GM18526 (cell line): Measurements from ENCODE around the gene PM20D1.

ENCODE experiments used
- POLR2A ChIP-seq: IDR thresholded peaks from 3 replicates; pipeline ENCODE4 v1.6.1; 2011; ENCODE audit not compliant: insufficient read length; ENCODE audit errors: extremely low read depth

Gene PM20D1

DNA sequence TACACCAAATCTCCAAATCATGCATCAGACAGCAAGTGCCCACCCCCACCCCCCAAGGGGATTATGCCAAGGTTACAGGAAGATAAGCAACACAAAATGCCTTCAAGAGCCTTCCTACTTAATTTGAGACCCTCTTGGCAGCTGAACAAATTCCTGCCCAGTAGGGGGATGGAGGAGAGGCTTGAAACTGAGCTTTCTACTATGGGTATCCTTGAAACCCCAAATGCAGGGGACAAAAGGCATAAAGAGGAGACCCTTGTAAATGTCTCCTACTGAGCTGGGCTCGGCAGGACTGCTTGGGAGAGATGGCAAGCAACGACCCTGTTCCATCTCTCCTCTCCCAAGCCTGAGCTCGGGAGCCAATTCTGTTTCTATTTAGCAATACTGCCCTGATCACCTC is 40.5 kb downstream of the PM20D1 start:
- TF ChIP-seq POLR2A, result no peak

DNA sequence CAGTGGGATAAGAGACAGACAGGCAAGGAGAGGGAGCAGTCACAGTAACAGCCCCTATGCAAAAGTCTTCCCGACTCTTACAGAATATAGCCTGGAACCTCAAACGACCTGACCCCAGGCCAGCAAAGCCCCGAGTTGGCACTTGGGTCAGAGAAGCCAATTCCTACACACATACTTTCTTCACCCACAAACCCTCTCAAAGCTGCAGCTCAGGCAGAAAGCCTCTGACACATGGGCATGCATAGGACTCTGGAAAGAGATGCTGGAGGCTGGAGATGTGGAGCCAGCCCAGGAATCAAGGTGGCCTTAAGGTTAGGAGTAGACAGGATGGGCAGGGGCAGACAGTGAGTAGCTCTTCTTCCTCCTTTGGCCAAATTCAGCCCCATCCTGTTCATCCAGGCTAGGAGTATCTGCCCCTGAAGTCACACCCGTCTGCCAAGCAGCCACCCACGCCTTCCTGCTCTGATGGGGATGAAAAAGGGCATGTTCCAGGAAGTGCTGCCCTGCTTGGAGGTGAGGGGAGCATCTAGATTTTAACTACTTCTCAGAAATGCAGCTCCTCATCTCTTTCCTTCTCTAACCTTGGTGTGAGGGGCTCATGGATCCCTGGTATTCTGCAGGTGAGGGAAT is 44.7 kb downstream of the PM20D1 start:
- no peak for TF ChIP-seq POLR2A

DNA sequence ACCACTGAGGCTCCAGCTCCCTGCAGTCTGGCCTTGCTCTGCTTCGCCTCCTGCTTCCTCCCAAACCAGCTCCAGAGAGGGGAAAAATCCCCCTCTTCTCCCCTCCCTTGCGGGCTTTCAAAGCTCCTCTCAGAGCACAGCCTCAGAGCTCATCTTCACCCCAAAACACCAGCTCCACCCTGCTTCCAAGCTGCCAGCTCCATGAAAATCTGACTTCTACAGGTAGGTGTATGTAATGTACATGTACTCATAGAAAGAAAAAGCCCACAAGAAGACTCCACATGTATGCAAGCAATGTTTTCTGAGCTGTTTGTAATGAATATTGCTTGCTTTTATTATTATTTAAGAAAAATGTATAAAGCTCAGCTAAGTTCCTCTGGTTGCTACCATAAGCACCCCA is 45.3 kb downstream of the PM20D1 start:
- TF ChIP-seq POLR2A, result no peak

DNA sequence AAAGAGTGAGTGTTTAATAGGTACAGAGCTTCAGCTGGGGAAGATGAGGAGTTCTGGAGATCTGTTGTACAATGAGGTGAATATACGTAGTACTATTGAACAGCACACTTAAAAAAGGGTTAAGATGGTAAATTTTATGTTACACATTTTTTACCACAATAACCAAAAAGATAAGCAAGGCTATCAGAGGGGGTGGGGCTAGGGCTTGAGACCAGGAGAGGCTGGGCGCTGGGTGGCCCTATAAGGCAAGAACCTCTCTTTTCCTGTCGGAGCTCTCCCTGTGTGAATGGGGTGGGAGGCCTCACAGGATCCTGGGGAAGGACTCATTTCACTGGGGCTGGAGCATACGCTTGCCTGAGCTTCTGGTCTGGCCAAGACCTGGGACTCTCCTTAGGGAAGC is 45.9 kb downstream of the PM20D1 start:
- no peak for TF ChIP-seq POLR2A

DNA sequence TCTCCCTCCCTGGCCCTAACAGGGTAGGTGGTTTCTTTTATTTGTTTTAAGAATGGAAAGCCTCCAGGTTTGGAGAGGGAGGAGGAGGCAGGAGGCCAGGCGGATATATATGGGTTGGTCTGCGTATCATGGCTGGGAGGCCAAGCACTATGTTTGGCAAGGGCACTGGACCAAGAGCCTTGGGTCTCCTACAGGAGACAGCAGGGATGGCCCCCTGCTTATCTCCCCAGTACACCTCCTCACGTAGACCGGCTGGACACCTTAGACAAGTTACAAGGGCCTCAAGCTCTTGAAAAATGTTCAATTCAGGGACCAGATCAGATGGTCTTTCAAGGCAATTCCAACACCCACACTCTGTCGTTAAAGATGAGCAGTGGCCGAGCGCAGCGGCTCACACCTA is 47.9 kb downstream of the PM20D1 start:
- no peak for TF ChIP-seq POLR2A

DNA sequence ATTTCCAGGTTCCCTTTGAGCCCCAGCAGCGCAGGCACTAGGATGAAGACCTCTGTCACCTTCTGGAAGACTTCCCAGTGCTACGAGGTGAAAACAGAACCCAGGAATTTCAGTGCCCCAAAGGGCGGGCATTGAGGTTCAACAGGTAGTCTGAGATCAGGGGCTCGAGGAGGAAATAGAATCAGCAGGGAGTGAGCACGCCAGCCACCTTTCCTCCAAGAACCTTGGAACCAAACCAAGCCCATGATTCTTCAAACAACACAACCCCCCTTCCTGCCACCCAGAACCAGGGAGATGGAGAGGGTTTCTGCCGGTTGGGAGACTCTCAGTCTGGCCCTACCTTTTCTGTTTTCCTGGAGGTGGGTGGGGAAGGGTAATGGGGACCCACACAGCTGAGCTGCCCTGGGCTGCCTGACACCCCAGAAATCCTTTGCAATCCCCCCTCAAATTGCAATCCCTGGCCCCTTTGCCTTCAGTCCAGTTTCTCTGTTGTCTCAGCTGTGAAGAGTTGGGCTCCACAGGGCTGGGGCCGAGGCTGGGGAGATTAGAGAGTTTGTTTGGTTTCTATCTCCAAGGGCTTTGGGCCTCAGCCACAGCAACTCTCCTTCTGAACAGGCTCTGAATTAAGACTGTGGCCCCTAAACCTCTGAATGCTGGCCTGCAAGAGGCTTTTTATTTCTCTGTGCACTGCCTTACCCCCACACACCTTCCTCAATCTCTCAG is 48.8 kb downstream of the PM20D1 start:
- TF ChIP-seq POLR2A, result no peak

DNA sequence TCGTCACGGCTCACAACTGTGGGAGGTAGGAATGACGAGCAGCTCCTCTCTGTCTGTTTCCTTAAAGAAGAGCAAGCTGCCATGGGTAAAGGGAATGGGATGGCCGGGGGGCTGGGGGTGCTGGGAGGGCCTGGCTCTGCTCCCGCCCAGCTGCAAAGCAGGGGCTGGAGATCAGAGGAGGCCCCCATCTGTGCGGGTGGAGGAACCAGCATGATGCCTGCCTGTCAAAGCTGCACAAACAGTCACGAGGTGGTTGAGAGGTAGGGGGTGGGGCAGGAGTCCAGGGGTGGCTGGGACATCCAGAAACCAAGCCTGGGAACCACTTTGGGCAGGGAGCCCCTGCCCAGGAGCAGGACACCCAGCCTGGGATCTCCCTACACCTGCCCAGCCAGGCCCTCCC is 49.5 kb downstream of the PM20D1 start:
- TF ChIP-seq POLR2A, result no peak

DNA sequence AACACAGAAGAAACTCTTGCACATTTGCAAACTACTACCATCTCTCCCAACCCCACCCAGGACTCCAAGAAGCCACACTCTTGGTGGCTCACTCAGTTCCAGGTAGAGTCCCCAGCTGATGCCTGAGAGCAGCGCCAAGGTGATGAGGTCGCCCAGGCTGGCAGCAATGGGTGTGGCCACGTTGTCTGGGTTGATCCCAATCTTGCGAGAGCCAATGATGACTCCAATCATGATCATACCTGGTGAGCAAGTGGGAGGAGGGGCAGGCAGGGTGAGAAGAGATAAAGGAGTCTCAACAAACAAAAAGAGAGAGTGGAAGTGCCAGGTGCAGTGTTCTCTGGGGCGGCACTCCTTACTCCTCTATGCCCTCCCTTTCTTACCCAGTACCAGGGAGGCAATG is 51.4 kb downstream of the PM20D1 start:
- TF ChIP-seq POLR2A, result no peak

DNA sequence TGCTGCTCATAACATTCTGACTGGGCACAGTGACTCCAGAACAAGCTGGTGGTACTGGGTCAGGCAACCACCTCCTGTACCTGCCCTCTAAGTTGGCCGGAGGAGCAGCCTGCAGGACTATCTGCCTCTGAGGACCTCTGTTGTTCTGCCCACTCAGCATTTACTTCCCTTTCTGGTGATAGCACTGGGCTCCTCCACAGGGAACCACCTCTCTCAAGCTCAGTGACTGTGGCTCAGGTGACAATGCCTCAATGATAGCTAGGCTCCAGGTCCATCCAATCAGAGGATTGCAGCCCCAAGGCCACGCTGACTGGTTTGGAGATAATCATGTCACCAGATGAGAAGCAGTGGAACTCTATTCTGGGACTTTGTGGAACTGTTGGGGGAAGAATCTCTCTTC is 52.8 kb downstream of the PM20D1 start:
- TF ChIP-seq POLR2A, result no peak

DNA sequence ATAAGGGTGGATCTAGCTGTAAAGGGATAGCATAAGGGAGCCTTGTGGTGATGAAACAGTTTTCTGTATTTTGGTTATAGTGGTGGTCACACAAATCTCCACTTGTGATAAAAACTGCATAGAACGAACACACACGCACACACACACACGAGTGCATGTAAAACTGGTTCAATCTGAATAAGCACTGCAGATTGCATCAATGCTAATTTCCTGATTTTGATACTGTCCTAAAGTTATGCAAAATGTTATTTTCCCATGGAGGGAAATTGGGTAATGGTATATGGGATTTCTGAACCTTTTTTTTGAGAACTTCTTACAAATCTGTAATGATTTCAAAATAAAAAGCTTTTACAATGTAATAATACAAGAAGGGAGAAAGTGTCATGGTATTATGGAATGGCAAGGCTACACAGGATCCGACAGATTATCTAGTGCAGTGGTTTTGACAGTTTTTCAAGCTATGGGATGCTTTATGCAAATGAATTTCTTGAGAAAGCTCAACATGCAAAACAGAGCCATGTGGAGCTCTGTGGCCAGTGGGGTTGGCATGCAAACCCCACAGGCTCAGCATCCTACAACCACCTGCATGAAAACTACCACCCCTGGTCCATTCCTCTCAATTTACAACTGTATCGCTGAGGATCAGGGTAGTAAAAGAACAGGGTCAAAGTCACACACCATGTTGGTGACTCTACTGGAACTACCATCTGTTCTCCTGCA is 55.8 kb downstream of the PM20D1 start:
- TF ChIP-seq POLR2A, result no peak

DNA sequence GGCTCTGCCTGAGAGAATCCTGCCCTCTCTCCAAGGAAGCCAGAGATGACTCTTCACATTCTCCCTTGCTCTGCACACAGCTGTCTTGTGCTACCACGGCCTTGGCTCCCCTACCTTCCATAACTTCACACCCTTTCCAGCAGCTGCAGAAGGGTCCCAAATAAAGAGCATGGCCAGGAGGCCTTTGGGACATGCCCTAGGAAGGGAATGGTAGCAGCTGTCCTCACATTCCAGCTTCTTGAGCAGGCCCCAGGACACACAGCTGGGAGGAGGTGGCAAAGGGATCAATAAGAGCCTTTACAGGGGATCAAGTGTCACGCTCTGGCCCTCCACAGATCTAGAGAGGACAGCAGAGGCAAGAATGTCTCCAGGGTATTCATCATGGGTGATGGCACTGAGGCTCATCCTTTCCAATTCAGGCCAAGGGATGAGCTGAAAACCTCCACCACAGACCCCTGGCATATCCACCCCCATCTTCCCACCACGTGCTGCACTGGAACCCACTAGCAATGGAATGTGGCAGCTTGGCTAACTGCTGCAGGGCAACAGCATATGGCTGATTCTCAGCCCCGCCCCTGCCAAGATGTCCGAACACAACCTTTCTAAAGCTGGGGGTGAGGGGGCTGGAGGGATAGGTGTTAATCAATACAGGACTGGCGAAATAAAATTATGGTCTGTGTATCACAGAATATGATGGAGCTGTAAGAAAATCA is 56.8 kb downstream of the PM20D1 start:
- TF ChIP-seq POLR2A, result no peak

DNA sequence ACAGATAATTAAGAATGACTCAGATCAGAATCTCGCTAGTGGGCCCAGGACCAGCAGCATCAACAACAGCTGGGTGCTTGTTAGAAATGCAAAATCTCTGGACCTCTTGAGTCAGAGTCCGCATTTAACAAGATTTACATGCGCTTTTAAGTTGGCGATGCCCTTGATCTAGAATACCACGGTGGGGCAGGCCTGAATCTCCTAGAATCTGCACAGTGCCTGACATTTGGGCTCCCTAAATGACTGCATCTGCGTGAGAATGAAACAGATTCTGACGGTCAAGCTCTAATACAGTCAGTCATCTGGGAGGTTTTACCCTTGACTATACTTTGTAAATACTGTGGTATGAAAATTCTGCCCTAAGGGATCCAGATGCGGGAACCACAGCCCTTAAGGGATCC is 57.5 kb downstream of the PM20D1 start:
- no peak for TF ChIP-seq POLR2A

DNA sequence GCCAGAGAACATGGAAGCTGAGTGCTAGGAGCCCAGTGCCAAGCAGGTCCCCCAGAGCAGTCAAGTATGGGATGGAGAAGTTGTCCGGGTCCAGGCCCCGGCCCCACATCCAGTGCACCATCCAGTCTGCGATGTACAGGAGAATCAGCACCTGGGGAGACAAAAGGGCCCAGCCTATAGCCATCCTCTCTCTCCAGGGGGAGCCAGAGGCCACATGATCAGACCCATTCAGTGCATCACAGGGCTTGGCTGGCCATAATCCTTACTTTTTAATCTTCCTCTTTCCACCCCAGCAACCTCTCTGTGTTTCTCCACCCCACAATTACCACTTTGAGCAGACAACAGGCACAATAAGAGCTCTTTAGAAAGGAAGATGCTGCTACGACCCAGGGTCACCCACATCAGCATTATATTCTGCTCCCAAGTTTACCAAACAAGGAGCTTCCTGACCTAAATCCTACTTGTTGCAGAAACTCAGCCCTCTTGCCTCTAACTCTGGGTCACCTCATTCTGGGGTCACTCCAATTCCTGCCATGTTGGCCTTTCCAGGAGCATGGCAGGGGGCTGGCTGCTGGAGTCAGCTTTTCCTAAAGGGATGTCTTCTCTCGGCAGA is 58.3 kb downstream of the PM20D1 start:
- no peak for TF ChIP-seq POLR2A

DNA sequence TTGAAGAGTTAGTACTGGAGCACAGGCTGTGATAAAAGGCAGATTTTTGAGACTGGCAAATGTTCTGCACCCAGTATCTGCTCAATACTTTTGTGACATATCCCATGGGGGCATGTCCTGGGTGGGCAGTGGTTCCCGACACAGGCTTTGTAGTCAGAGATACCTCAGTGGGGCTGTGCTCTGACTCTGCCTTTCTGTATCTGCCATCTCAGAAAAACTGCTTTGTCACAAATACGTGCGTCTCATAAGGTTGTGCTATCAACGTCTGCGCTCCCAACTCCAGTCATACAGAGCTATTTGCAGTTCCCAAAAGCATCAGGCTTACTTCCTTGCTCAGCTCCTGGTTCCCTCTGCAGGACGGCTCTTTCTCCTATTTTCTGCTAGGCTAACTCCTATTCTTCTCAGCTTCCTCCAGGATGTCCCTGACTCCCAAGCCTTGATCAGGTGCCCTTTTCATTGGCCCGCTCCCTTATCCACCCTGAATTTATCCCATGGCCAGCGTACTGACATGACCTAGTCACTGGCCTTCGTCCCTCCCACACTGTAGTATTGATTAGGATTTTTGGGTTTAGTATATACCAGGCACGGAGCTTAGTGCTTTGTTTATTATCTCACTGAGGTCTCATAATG is 62.5 kb downstream of the PM20D1 start:
- TF ChIP-seq POLR2A, result no peak

DNA sequence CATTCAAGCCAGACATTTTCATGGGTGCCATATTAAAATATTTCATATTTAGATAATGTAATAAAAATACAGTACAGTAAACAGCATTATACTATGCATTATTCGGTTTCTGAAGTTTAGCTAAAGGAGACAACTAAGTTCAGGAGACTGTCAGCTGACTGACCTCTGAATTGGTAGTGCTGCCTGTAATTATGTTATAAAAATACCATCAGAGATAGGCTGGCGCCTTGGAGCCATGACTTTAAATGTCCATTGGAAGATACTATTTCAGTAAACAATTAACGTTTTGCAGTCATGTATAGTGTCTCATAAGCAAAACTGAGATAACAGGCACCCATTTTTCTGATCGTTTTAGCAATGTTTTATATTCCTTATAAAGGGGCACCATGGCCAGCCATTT is 63.3 kb downstream of the PM20D1 start:
- no peak for TF ChIP-seq POLR2A
